COLO668 (cell line): ENCODE results near the gene MIGA1.
"Not testable (repeated sequence)": the region's sequence is repeated elsewhere in the genome, so short reads cannot be mapped to it uniquely, and the experiment has no call there.

Experiments used
- DNase-seq: peaks from one replicate; lab custom pipeline; 2025; ENCODE audit not compliant: unreplicated experiment; lab: John Stamatoyannopoulos, UW

The MIGA1 gene, protein sequence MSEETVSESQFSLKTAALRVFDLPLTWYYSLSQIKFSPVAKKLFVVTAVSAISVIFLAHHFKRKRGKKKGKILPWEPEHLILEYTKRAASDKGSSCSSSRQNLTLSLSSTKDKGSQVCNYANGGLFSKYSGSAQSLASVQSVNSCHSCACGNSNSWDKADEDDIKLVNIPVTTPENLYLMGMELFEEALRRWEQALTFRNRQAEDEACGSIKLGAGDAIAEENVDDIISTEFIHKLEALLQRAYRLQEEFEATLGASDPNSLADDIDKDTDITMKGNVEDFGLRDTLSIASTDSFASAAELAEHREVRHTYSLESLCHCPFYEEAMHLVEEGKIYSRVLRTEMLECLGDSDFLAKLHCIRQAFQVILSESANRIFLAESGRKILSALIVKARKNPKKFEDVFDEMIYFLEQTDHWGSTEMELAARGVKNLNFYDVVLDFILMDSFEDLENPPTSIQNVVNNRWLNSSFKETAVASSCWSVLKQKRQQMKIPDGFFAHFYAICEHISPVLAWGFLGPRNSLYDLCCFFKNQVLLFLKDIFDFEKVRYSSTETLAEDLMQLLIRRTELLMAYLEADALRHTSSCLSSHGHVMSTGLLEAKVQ

DNA sequence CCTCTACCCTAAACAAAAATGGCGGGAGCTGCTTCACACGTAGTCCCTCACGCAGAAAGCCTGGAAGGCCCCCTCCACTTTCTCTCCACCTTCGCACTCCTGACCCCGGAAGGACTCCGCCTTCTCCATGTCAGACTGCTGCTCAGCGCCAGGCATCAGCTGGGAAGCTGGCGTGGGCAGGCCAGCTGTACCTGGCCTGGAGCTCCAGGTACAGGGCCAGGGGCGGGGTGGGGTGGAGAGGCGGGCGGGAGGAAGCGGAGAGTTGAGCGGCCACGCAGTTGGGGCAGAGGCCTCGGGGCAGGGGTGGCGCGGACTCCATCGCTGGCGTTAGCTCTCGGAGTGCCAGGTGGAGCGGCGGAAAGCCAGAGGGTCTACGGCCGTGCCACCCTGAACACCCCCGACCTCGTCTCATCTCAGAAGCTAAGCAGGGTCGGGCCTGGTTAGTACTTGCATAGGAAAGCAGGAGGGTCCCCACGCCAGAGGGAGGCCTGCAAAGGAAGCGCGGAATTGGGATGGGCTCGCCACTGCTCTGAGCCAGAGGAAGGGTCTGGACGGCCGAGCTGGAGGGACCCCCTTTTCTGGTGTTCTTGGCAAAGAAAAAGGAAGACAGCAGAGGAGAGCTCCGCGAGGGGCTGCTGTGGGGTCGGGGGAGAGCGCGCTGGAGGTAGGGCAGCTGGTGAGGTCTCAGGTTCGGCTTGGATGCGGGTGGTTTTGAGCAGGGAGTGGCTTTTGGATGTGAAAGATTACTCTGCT lies at the start of gene MIGA1:
Gene MIGA1 (plus strand): TSS at position 121 of the 753 bp plus-strand sequence. CDS start 3,604 bp downstream, outside the sequence.
- DNase-seq, result peak; percentile 97

DNA sequence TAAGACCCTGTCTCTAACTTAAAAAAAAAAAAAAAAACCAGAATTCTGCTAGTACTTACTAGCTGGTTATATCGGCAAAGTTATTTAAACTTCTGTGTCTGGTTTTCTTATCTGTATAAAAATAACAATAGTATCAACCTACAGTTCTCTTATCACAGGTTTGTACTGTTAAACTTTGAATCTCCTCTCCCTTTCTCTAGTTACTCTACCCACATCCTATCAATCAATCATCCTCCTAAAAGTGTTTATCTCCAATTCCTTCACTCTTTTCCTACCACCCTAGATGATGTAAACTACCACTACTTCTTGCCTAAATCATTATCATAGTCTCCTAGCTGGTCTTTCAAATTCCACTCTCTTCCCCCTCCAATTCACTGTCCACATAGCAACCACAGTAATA lies 47.4 kb upstream of the MIGA1 start:
- no peak for DNase-seq

DNA sequence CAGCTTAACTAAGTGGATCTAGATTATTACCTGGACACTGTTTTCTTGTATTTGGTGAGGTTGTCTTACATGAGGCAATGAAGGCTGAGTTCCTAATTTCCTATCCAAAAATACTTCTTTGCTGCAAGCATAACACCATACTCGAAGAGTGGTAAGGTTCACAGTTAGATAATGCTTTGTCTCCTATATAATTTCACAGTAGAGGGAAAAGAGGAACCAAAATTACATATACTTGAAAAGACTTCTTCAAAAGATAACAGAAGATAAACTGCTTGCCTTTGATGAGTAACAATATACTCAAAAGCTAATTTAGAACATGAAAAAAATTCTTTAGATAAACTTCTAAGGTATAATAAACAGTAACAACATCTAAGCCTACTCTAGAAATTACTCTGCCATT lies 40.2 kb upstream of the MIGA1 start:
- no peak for DNase-seq

DNA sequence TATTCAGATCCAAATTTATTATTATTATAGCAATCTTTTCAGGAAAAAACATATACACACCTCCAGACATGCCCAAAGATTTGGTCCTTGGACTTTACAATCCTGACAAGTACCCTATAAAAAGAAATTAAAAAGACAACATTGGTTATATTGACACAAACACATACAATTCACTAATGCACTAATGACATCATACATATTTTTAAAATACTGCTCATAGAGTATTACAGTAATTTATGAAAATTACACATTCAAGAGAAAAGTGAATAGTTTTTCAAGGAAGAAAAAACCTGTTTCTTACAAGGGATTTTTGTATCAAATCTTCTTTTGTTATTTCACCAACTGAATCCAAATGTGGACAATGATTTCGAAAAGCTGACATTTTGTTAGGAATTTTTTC lies 38.1 kb upstream of the MIGA1 start:
- no peak for DNase-seq

DNA sequence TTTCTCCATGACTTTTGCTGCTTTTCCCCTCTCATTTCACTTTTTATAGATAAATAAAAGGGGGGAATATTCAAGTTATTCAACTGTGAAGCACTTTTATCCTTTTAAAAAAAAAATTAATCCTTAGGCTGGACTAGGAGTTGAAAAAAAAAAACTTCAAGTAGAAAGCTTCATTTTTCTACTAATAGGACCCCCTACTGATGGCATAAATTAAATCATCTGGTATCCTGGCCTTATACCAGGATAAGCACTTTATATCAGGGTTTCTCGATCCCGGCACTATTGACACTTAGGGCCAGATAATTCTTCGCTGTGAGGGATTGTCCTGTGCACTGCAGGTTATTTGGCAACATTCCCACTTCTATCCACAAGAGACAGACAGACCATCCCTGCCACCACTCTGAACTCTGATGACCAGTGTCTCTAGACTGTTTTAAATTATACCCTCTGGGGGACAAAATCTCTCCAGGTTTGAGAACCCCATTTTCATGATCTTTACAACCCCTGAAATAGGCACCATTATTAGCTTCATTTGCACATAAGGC lies 37.4 kb upstream of the MIGA1 start:
- no peak for DNase-seq

DNA sequence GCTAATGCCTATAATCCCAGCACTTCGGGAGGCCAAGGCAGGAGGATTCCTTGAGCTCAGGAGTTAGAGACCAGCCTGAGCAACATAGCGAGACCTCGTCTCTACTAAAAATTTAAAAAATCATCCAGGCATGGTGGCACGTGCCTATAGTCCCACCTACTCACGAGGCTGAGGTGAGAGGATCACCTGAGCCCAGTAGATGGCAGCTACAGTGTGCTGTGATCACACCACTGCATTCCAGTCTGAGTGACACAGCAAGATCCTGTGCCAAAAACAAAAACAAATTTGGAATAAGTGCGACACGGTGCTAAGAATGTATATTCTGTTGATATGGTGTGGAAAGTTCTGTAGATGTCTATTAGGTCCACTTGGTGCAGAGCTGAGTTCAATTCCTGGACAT lies 34.9 kb upstream of the MIGA1 start:
- DNase-seq, result no peak

DNA sequence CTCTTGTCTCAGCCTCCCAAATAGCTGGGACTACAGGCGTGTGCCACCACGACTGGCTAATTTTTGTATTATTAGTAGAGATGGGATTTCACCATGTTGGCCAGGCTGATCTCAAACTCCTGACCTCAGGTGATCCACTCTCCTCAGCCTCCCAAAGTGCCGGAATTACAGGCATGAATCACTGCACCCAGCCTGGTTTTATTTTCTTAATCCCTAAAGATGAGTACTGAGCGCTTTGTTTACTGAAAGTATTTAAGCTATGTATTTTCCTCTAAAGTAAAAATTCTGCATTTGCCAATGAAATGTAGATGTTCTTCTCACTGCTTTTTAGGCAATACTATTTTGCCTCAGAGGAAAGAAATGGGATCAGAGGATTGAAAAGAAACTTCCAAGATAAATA lies 30.0 kb upstream of the MIGA1 start:
- not testable (repeated sequence) for DNase-seq

DNA sequence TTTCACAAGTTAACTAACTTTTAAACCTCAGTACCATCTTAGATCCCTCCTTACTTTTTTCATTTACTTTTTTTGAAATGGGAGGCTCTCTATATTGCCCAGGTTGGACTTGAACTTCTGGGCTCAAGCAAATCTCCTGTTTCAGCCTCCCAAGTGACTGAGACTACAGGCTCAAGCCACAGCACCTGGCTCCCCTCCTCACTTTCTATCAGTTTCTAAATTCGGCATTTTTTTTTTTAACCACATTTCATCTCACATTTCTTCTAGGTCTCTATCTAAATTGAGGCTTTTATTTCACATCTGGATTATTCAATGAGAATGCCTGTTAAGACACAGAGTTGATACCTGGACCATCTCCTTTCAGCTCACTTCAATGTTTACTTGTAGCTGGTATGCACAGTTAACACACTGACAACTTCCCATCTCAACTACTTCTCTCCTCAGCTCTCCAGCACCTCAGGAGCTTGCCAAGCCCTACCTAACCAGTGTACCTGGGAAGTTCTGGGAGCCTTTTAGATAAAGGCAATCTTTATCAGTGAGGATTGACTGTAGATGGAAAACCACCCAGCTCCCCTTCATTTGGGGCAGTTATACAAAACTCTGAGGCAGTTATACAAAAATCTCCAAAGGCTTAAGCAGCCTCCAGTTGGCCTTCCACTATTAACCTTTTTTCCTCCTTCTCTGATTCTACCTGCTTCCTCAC lies 23.2 kb upstream of the MIGA1 start:
- no peak for DNase-seq

DNA sequence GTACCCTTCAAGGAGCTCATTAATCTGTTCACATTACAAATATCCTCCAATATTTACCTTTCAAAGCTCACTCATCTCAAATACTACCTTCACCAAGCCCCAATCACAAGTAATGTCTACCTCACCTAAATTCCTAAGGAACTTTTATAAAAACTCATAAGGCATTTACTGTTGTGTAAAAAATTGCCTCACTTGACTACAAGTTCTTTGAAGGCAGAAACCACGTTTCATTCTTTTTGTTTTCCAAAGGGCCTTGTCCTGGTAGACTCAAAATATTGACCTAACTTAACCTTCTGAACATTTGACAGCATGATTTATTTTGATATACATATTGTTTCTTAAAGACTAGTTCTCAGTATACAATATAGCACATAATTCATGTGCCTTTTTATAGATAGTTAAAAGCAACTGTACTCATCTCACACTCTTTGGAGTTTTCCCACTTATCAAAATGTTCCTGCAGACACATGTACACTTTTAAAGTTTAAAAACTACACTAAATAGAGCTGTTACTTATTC lies 22.3 kb upstream of the MIGA1 start:
- no peak for DNase-seq

DNA sequence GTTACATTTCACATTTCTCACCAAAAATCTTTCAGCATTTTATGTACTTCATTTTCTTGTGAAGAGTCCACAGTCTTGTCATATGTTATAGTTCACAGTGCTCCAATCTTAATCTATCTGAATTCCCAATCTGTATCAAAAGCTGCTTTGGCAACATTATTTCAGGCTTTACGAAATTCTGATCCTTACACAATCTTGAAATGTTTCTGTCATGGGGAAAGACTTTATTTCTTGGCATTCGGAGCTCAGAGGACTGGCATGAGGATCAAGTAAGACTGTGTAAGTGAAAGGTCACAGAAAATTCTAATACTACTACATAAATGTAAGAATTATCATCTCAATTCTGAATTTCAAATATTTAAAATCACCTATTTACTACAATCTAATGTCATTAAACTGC lies 21.8 kb upstream of the MIGA1 start:
- DNase-seq, result no peak

DNA sequence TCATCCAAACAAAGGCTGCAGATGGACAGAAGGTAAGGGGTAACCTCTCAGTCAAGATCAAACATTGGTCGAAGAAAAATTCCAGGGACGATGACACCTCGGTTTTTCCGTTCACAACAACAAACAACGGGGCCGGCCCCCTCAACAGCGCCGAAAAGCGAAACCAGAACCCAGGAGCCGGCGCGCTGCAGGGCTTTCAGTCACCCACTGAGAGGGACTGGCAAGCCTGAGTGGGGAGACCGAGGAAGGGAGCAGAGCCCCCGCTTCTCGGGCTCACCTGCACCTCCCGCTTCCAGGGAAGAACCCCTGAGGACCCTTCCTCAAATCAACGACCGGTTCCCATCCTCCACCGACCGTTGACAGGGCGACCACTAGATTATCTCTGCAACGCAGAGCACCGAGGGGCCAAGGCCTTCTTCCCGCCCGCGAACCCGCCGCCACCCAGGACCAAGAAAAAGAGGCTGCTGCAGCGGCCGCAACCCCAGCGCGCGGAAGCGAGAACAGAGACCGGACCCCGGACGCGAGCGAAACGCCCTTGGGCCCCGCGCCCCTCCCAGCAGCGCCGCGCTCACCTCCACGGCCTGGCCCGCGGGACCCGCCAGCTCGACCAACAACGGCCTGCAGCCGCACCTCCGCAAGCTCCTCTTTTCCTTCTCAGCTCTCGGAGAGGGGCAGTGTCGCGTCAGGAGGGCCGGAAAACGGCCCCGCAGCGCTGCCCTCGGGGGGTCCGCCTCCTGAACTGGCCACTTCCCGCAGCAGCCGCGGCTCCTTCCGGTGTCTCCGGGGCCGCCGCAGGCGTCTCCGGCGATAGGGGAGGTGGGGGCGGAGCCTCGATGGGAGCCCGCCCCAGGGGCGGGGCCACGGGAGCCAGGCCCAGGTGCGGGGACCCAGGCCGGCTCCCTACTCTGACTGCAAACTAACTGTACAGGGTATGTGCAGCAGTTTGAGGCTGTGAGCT lies 20.1 kb upstream of the MIGA1 start, which contains the start of gene USP33:
Gene USP33 (minus strand): TSS at position 782 of the 958 bp plus-strand sequence. CDS start 18,155 bp downstream, outside the sequence.
- DNase-seq, result peak; percentile 98

DNA sequence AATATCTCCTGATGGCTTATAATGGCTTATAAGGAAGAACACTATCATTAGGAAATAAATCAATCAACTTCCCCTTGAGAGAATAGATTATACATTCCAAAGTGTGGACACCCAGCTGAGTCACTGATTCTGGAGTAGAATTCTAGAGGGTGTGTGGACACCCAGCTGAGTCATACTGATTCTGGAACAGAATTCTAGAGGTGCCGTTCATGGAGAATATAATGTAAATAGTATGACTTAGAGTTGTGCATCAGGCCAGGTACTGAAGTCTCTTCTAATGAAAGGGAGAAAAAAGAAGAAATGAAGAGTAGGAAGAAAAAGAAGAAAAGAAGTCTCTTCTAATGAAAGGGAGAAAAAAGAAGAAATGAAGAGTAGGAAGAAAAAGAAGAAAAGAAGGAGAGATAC lies 17.4 kb upstream of the MIGA1 start:
- DNase-seq, result no peak

DNA sequence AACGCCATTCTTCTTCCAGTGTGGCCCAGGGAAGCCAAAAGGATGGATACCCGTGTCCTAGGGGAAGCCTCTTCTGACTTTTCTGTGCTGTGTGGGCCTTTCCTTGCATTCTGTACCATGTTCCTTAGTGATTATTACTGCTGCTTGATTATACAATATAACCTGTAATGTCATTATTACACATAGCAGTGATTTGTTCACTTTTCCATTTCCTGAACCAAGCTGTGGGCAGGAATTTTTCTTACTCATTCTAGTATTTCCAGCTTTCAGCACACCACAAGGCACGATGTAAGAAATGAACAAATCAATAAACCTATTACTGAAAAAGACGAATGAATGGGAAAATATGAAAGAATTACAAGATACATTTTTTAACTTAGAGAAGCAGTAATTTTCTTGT lies 11.4 kb upstream of the MIGA1 start:
- DNase-seq, result no peak

DNA sequence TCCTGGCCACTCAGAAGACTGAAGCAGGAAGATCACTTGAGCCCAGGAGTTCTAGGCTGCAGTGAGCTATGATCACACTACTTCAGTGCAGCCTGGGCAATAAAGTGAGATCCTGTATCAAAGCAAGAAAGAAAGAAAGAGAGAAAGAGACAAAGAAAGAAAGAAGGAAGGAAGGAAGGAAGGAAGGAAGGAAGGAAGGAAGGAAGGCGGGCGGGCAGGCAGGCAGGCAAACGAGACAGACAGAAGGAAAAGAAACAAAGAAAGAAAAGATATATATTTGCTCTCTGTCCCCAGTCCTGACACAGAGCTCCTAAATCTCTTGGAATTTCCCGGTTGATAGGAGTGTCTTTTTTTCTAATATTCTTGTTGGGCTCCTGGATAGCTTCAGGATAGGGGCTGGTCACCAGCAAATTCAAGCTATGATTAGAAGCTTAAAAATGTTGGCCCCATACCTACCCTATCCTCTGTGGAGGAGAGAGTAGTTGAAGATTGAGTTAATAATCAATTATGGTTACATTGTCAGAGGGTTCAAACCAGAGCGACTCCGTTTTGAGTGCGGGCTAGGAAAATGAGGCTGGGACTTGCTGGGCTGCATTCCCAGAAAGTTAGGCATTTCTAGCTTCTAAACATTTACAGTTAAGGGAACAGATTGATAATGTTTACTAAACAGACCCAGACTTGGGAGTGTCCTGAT lies 3.3 kb upstream of the MIGA1 start:
- no peak for DNase-seq

DNA sequence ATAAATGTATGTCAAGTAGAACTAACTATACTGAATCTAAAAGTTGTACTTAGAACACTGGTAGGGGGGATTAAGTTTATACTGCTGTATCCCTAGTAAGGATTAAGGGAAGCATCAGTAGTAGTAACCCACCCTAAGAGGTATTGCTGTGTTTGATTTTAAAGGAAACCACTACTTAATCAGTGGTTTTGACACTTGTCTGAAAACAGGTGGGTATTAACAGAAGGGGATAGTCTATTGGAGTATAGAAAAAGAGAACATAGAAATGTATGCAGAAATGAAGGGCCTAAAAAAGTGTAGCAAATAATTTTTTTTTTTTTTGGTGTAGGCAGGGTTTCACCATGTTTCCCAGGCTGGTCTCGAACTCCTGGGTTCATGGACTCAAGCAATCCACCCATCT lies 2.2 kb downstream of the MIGA1 start:
- DNase-seq, result no peak

DNA sequence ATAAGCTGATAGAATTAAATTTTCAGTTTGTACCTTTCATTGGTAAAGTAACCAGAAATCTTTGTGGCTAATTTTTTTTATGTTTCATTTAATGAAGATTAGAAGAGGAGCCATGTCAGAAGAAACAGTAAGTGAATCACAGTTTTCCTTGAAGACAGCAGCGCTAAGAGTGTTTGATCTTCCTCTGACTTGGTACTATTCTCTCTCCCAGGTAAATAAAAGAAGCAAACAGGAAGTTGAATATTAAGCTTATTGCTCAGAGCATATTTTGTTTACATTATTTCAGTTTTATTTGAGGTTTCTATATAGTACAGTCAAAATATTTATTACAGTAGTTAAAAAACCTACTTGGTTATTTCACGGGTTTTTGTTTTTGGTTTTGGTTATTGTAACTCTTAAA lies 3.7 kb downstream of the MIGA1 start:
- DNase-seq, result no peak

DNA sequence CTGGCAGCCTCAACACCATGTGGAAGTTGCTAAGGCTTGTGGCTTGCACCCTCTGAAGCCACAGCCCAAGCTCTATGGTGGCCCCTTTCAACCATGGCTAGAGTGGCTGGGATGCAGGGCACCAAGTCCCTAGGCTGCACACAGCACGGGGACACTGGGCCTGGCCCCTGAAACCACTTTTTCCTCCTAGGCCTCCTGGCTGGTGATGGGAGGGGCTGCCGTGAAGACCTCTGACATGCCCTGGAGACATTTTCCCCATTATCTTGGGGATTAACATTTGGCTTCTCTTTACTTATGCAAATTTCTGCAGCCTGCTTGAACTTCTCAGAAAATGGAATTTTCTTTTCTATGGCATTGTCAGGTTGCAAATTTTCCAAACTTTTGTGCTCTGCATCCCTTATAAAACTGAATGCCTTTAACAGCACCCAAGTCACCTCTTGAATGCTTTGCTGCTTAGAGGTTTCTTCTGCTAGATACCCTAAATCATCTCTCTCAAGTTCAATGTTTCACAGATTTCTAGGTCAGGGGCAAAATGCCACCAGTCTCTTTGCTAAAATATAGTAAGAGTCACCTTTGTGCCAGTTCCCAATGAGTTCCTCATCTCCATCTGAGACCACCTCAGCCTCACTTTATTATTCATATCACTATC lies 6.8 kb downstream of the MIGA1 start:
- not testable (repeated sequence) for DNase-seq

DNA sequence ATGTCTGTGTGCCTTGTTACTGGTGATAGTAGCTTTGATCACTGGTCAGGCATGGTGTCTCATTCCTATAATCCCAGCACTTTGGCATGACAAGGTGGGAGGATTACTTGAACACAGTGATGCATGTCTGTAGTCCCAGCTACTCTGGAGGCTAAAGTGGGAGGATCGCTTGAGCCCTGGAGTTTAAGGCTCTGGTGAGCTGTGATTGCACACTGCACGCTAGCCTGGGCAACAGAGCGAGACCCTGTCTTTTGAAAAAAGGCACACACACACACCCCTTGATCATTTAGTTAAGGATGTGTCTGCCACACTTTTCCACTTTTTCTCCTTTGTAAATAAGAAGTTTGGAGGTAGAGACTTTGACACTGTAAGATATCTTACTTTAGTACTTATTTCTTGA lies 15.1 kb downstream of the MIGA1 start:
- DNase-seq, result no peak
